Measurements from ENCODE around the gene NDFIP1.

GRCh38 chr5:142114687-142115086 is 6.1 kb downstream of the NDFIP1 start:
- TF ChIP-seq CTCF (IDR thresholded peaks at IDR 0.05; ENCODE audit: poor library complexity) (no peak), EZH2 (IDR thresholded peaks at IDR 0.05; ENCODE audit: borderline replicate concordance) (no peak)
